HUES64 (cell line): ENCODE data around the gene SAA1.

Source experiments
- H3K27ac ChIP-seq: 2 replicates; pipeline ENCODE4 v1.7.0; 2013; ENCODE audit warnings: low read depth, low read length, inconsistent platforms
- H3K27me3 ChIP-seq: 2 replicates; pipeline ENCODE4 v1.6.1; 2013; ENCODE audit warnings: mild to moderate bottlenecking, low read length; ENCODE audit not compliant: insufficient read depth
- H3K36me3 ChIP-seq: 2 replicates; pipeline ENCODE4 v1.6.1; 2013; ENCODE audit warnings: mild to moderate bottlenecking, low read length; ENCODE audit not compliant: insufficient read depth
- H3K4me1 ChIP-seq: 2 replicates; pipeline ENCODE4 v1.6.1; 2013; ENCODE audit warnings: mild to moderate bottlenecking, low read length, moderate library complexity; ENCODE audit not compliant: insufficient read depth
- H3K4me3 ChIP-seq: 2 replicates; pipeline ENCODE4 v1.5.1; 2013; ENCODE audit warnings: mild to moderate bottlenecking, low read length, moderate library complexity
- H3K9ac ChIP-seq: 2 replicates; pipeline ENCODE4 v1.6.1; 2013; ENCODE audit warnings: mild to moderate bottlenecking, low read depth, low read length
- H3K9me3 ChIP-seq: 2 replicates; pipeline ENCODE4 v1.6.1; 2013; ENCODE audit warnings: low read depth, low read length; ENCODE audit not compliant: insufficient read depth
- WGBS: fragments of 150-250, 120-280 bp; methylation state at CpG from one replicate; pipeline ENCODE4 v1.1.7; 2013; ENCODE audit warnings: missing lambda C conversion rate; 5-methylcytosine and 5-hydroxymethylcytosine counted together

SAA1 gene

DNA sequence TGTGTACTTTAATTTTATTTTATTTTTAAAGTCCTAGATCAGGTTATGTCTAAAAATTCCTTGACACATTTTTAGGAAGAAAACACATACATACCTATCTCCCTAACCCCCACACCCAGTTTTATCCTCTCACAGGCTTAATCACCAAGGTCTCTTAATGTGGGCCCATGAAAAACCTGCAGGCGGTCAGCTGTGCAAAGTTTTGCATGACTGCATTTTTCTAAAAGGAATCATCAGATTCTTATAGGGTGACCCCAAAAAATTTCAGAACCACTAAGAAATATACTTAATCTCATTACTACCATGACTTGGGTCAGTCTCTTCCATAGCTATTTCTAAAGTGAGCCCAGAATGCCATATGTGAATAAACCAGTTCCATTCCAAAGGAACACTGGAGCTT lies 19.8 kb downstream of the SAA1 start:
- Histone ChIP-seq H3K27ac (no peak overlapping the region), H3K4me1 (no peaks in the 10 kb centered on the region), H3K36me3 (peaks cover 99% of the 10 kb centered on the region), H3K9ac (no peak overlapping the region), H3K9me3 (no peaks in the 10 kb centered on the region), H3K27me3 (no peaks in the 10 kb centered on the region), H3K4me3 (no peak overlapping the region)
- 96% methylated on average over 1 of the region's 1 CpG for WGBS

DNA sequence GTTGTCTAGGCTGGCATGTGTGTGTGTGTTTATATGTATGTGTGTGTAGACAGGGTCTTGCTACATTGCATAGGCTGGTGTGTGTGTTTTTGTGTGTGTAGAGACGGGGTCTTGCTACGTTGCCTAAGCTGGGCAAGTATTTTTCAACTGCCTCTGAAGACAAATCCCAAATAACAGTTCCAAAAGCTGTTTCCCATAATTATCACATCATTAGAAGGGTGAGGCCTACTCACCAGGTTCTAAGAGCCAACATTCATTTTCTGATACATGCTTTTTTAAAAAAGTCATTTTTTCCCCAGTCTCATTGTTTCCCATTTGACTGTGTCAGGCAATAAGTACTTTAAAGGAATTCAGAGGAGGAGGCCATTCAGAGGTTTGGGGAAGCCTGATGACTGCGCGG lies 22.8 kb downstream of the SAA1 start:
- peaks cover 100% of the 10 kb centered on the region for H3K36me3 ChIP-seq
- H3K27me3 ChIP-seq: no peaks in the 10 kb centered on the region
- H3K4me3 ChIP-seq: no peak overlapping the region
- H3K27ac ChIP-seq: no peak overlapping the region
- no peak overlapping the region for H3K9ac ChIP-seq
- H3K9me3 ChIP-seq: no peaks in the 10 kb centered on the region
- no peaks in the 10 kb centered on the region for H3K4me1 ChIP-seq
- WGBS: 93% methylated on average over 4 of the region's 4 CpGs

- 97% methylated on average over 5 of the region's 5 CpGs for WGBS
- H3K9me3 ChIP-seq: no peaks in the 10 kb centered on the region
- no peak overlapping the region for H3K9ac ChIP-seq
- H3K27me3 ChIP-seq: no peaks in the 10 kb centered on the region
- H3K36me3 ChIP-seq: peaks cover 99% of the 10 kb centered on the region
- no peak overlapping the region for H3K4me3 ChIP-seq
- H3K27ac ChIP-seq: no peak overlapping the region
- H3K4me1 ChIP-seq: no peaks in the 10 kb centered on the region
Measured at GRCh38 chr11:18294862-18295261, 28.8 kb downstream of the SAA1 start.

- H3K36me3 ChIP-seq: peaks cover 99% of the 10 kb centered on the region
- no peaks in the 10 kb centered on the region for H3K4me1 ChIP-seq
- no peaks in the 10 kb centered on the region for H3K9me3 ChIP-seq
- H3K4me3 ChIP-seq: no peak overlapping the region
- no peaks in the 10 kb centered on the region for H3K27me3 ChIP-seq
- no peak overlapping the region for H3K9ac ChIP-seq
- H3K27ac ChIP-seq: no peak overlapping the region
- 95% methylated on average over 2 of the region's 2 CpGs for WGBS
Measured at GRCh38 chr11:18295316-18295715, 29.3 kb downstream of the SAA1 start.

- H3K9ac ChIP-seq: no peak overlapping the region
- no peak overlapping the region for H3K27ac ChIP-seq
- H3K9me3 ChIP-seq: no peaks in the 10 kb centered on the region
- H3K36me3 ChIP-seq: peaks cover 94% of the 10 kb centered on the region
- no peaks in the 10 kb centered on the region for H3K27me3 ChIP-seq
- H3K4me3 ChIP-seq: no peak overlapping the region
- H3K4me1 ChIP-seq: no peaks in the 10 kb centered on the region
Measured at GRCh38 chr11:18299721-18300120, 33.7 kb downstream of the SAA1 start.

GRCh38 chr11:18304745-18305144 lies 38.7 kb downstream of the SAA1 start:
- no peak overlapping the region for H3K27ac ChIP-seq
- no peaks in the 10 kb centered on the region for H3K4me1 ChIP-seq
- H3K4me3 ChIP-seq: no peak overlapping the region
- peaks cover 93% of the 10 kb centered on the region for H3K36me3 ChIP-seq
- H3K9ac ChIP-seq: no peak overlapping the region
- H3K9me3 ChIP-seq: no peaks in the 10 kb centered on the region
- no peaks in the 10 kb centered on the region for H3K27me3 ChIP-seq

- H3K4me3 ChIP-seq: no peak overlapping the region
- H3K27me3 ChIP-seq: no peaks in the 10 kb centered on the region
- WGBS: 100% methylated on average over 1 of the region's 2 CpGs
- peaks cover 90% of the 10 kb centered on the region for H3K36me3 ChIP-seq
- no peaks in the 10 kb centered on the region for H3K9me3 ChIP-seq
- no peak overlapping the region for H3K9ac ChIP-seq
- H3K4me1 ChIP-seq: no peaks in the 10 kb centered on the region
- no peak overlapping the region for H3K27ac ChIP-seq
Measured at GRCh38 chr11:18307461-18308139, 41.5 kb downstream of the SAA1 start.

GRCh38 chr11:18308242-18308641 lies 42.2 kb downstream of the SAA1 start:
- Histone ChIP-seq H3K9ac (no peak overlapping the region), H3K27ac (no peak overlapping the region), H3K27me3 (no peaks in the 10 kb centered on the region), H3K4me3 (no peak overlapping the region), H3K9me3 (no peaks in the 10 kb centered on the region), H3K4me1 (no peaks in the 10 kb centered on the region), H3K36me3 (peaks cover 86% of the 10 kb centered on the region)
- 92% methylated on average over 2 of the region's 2 CpGs for WGBS

DNA sequence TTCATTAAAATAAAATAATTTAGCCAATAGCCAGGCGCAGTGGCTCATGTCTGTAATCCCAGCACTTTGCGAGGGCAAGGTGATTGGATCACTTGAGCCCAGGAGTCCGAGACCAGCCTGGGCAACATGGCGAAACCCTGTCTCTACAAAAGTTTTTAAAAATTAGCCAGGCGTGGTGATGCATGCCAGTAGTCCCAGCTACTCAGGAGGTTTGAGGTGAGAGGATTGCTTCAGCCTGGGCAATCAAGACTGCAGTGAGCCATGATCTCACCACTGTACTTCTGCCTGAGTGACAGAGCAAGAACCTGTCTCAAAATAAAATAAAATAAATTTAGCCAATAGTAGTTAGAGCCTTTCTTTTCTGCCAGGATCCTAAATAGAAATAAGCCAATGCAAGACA lies 43.6 kb downstream of the SAA1 start:
- 98% methylated on average over 5 of the region's 5 CpGs for WGBS
- Histone ChIP-seq H3K27me3 (no peaks in the 10 kb centered on the region), H3K36me3 (peaks cover 76% of the 10 kb centered on the region)

DNA sequence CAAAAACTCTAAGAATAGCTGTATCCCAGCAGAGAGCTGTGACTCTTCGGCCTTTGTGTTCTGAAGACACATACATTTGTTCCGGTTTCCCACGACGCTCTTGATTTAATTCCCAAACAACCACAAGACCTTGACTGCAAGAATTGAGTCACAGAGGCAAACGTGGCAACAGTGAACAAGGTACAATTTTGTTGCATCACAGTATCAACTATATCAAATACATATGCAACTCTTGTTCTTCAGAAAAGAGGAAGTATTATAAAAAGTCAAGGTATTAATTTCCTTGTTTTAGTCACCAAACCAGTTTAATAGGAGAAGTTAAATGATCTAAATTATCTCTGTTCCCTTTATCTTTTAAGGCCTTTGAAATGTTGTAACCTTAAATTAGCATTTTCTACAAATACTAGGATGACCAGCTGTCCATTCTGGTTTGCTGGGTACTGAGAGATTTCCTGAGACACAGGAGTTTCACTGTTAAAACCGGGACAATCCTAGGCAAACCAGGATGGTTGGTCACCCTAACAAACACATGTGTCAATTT lies 44.8 kb downstream of the SAA1 start:
- Histone ChIP-seq H3K9me3 (no peaks in the 10 kb centered on the region), H3K4me1 (no peaks in the 10 kb centered on the region), H3K27me3 (no peaks in the 10 kb centered on the region), H3K9ac (no peak overlapping the region), H3K36me3 (peaks cover 67% of the 10 kb centered on the region), H3K27ac (no peak overlapping the region), H3K4me3 (no peak overlapping the region)
- 90% methylated on average over 6 of the region's 6 CpGs for WGBS

More for the DNA sequence above, 43.6 kb downstream of the SAA1 start:
- H3K4me3 ChIP-seq: no peak overlapping the region
- no peak overlapping the region for H3K27ac ChIP-seq
- H3K4me1 ChIP-seq: no peaks in the 10 kb centered on the region
- no peaks in the 10 kb centered on the region for H3K9me3 ChIP-seq
- no peak overlapping the region for H3K9ac ChIP-seq

GRCh38 chr11:18312012-18312411 lies 45.9 kb downstream of the SAA1 start:
- Histone ChIP-seq H3K4me3 (no peak overlapping the region), H3K9me3 (no peaks in the 10 kb centered on the region), H3K36me3 (peaks cover 64% of the 10 kb centered on the region), H3K9ac (no peak overlapping the region), H3K27ac (no peak overlapping the region), H3K27me3 (no peaks in the 10 kb centered on the region), H3K4me1 (no peaks in the 10 kb centered on the region)
- 90% methylated on average over 3 of the region's 3 CpGs for WGBS
